ENCODE data around the gene CD300H.

- TF ChIP-seq CTCF (IDR thresholded peaks at IDR 0.05) (no peak), EP300 (IDR thresholded peaks at IDR 0.05) (no peak)
Observed at GRCh38 chr17:74606050-74606449, 38.7 kb upstream of the CD300H start.

Data from tibial nerve (tissue), 4 donors.